ENCODE results near the gene DDX27. TPM values are rescaled to one million over a fixed set of nuclear protein-coding genes. Genes with fewer than 3 reads are reported as not detected.
"Not testable (repeated sequence)": the region's sequence is repeated elsewhere in the genome, so short reads cannot be mapped to it uniquely, and the experiment has no call there.

The DDX27 gene
- total and polyA plus RNA-seq, 9 of the 15 experiments (the other 6 are each of a cell fraction or from before 2014, with no cell fraction given) = 17.9 to 79.3 (median 57.0) TPM

GRCh38 chr20:49218739-49219090, 501 bp upstream of the DDX27 start:
- H4K20me1 ChIP-seq (replicated peaks; ENCODE audit: control insufficient read depth, insufficient read depth, low read length); FAIRE-seq; H3K9me1 ChIP-seq (ENCODE audit: control insufficient read depth, insufficient read depth, low read length); H3K4me3 ChIP-seq; DNase-seq (ENCODE audit: extremely low read depth in 1 of 4, low spot score in 3 of 4); H3K9me3 ChIP-seq (replicated peaks; ENCODE audit: control insufficient read depth, insufficient read depth, low read depth, low read length); H3K27me3 ChIP-seq (ENCODE audit: control insufficient read depth in 2 of 2, insufficient read depth in 2 of 2, low read length in 2 of 2): not testable (repeated sequence)
- TSS peak; percentile 98 for BruUV-seq (replicated peaks)
- in situ Hi-C loops (cut with MboI) = loop anchor here (5.0 kb wide), 1 partner anchor 86 kb away; no protein-coding TSS in a partner anchor
- WGBS (ENCODE audit: insufficient coverage, low coverage, missing lambda C conversion rate) = 47% methylated on average over 10 of the region's 13 CpGs
- CTCF ChIA-PET (ENCODE audit: low intra/inter-chr PET ratio) = interaction anchor here (0.6 kb wide), 1 partner anchor 71 kb away, joined by 6 read pairs; no protein-coding TSS in a partner anchor
- H3K27ac ChIP-seq (ENCODE audit: extremely low read depth, low read depth, low read length) = peak overlapping the region; percentile 58
- H3K4me2 ChIP-seq (ENCODE audit: insufficient read depth, low read length) = 0 out of 2 replicates have a peak overlapping the region, but pooled peaks have one; percentile 13
- H3K79me2 ChIP-seq (ENCODE audit: control insufficient read depth, insufficient read depth, low read length) = peaks cover 22% of the 10 kb centered on the region
- peaks cover 14 to 19% of the 10 kb centered on the region in 2 experiments; a peak in 4 of 5 replicates for H3K4me1 ChIP-seq (replicated peaks in 1 of 2; ENCODE audit: control insufficient read depth in 2 of 2, insufficient read depth in 2 of 2, low read length in 2 of 2)
- intact Hi-C loops (cut with micrococcal nuclease) = loop anchor here (5.0 kb wide), 1 partner anchor 36 kb away; no protein-coding TSS in a partner anchor
- TF ChIP-seq ZBTB33 (CRISPR knock-in tag; IDR thresholded peaks at IDR 0.05) (peak; percentile 87), TEAD1 (CRISPR knock-in tag; IDR thresholded peaks at IDR 0.05) (peak in 1 of 2 experiments; percentile 5; a peak in 1 of 4 replicates)
- TF ChIP-seq, protein P1, sequence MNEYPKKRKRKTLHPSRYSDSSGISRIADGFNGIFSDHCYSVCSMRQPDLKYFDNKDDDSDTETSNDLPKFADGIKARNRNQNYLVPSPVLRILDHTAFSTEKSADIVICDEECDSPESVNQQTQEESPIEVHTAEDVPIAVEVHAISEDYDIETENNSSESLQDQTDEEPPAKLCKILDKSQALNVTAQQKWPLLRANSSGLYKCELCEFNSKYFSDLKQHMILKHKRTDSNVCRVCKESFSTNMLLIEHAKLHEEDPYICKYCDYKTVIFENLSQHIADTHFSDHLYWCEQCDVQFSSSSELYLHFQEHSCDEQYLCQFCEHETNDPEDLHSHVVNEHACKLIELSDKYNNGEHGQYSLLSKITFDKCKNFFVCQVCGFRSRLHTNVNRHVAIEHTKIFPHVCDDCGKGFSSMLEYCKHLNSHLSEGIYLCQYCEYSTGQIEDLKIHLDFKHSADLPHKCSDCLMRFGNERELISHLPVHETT (CRISPR knock-in tag; conservative IDR thresholded peaks at IDR 0.05 in 1 of 2, IDR thresholded peaks at IDR 0.05 in 1 of 2) = 0 out of 4 replicates have a peak, but pooled peaks of 1 of the 2 experiments have one; percentile 5
- peak overlapping the region; percentile 81 to 90; a peak in 3 of 4 replicates for H3K9ac ChIP-seq (ENCODE audit: insufficient read depth in 1 of 2, low read depth in 2 of 2, low read length in 2 of 2)
- POLR2A ChIA-PET = interaction anchor here (0.6 to 1.0 kb wide), 7 partner anchors 22 to 184 kb away, joined by 3 to 5 read pairs (median 3); no protein-coding TSS in a partner anchor
- ATAC-seq = peak; percentile 8
- peaks cover 27% of the 10 kb centered on the region; the same call in 2 of the 3 replicates for H3K36me3 ChIP-seq (ENCODE audit: control insufficient read depth, insufficient read depth, low read length)
- H2AFZ ChIP-seq (ENCODE audit: low read depth, low read length) = peak overlapping the region; percentile 61; the same call in 1 of the 2 replicates
